Inflammatory macrophage treated with lipopolysaccharide for 4 hours (primary cell): ENCODE measurements around the gene PNLDC1.

ENCODE experiments used
- DNase-seq: peaks from one replicate; pipeline ENCODE4 v3.0.0-alpha.2; 2020

The PNLDC1 gene

GRCh38 chr6:159800141-159800865, at the start of gene PNLDC1:
Gene PNLDC1, plus strand, starts transcription at chr6:159800276. Its CDS starts 32 bp downstream, at chr6:159800308.
- DNase-seq: no peak

- no peak for DNase-seq
These were observed 48.6 kb upstream of the PNLDC1 start for GRCh38 chr6:159751448-159751847.

GRCh38 chr6:159753081-159753872, 46.8 kb upstream of the PNLDC1 start:
- no peak for DNase-seq

GRCh38 chr6:159754401-159754800, 45.7 kb upstream of the PNLDC1 start:
- no peak for DNase-seq

GRCh38 chr6:159754959-159755914, 44.8 kb upstream of the PNLDC1 start:
- DNase-seq: no peak

GRCh38 chr6:159756508-159756907, 43.6 kb upstream of the PNLDC1 start:
- DNase-seq: no peak

GRCh38 chr6:159758031-159759001, 41.8 kb upstream of the PNLDC1 start:
- no peak for DNase-seq

- no peak for DNase-seq
These were observed 40.4 kb upstream of the PNLDC1 start for GRCh38 chr6:159759645-159760044.

GRCh38 chr6:159760602-159761057, 39.4 kb upstream of the PNLDC1 start:
- peak; percentile 19 for DNase-seq

GRCh38 chr6:159761129-159761872, 38.8 kb upstream of the PNLDC1 start:
- no peak for DNase-seq

GRCh38 chr6:159761873-159762680, 38.0 kb upstream of the PNLDC1 start, which contains the start of gene ACAT2:
Gene ACAT2, plus strand, starts transcription at chr6:159762045. Its CDS starts 43 bp downstream, at chr6:159762088.
- DNase-seq: peak; percentile 92

GRCh38 chr6:159762681-159763293, 37.3 kb upstream of the PNLDC1 start:
- peak; percentile 68 for DNase-seq

GRCh38 chr6:159766906-159767305, 33.2 kb upstream of the PNLDC1 start:
- DNase-seq: peak; percentile 11

GRCh38 chr6:159769470-159769869, 30.6 kb upstream of the PNLDC1 start:
- no peak for DNase-seq

GRCh38 chr6:159772196-159772595, 27.9 kb upstream of the PNLDC1 start:
- DNase-seq: no peak

GRCh38 chr6:159777240-159777904, 22.7 kb upstream of the PNLDC1 start:
- DNase-seq: no peak

GRCh38 chr6:159778131-159778530, 21.9 kb upstream of the PNLDC1 start:
- DNase-seq: no peak

- DNase-seq: no peak
These were observed 21.5 kb upstream of the PNLDC1 start for GRCh38 chr6:159778542-159779103.
